Retina (tissue), 1 donor: ENCODE results near the gene AUH.

Experiments
- DNase-seq: peaks from one replicate; pipeline ENCODE4 v3.0.0-alpha.2; 2016

Gene AUH

GRCh38 chr9:91285729-91286353 lies 75.9 kb downstream of the AUH start:
- no peak for DNase-seq

- DNase-seq, result no peak
These were observed 79.4 kb downstream of the AUH start for GRCh38 chr9:91282292-91282691.

DNA sequence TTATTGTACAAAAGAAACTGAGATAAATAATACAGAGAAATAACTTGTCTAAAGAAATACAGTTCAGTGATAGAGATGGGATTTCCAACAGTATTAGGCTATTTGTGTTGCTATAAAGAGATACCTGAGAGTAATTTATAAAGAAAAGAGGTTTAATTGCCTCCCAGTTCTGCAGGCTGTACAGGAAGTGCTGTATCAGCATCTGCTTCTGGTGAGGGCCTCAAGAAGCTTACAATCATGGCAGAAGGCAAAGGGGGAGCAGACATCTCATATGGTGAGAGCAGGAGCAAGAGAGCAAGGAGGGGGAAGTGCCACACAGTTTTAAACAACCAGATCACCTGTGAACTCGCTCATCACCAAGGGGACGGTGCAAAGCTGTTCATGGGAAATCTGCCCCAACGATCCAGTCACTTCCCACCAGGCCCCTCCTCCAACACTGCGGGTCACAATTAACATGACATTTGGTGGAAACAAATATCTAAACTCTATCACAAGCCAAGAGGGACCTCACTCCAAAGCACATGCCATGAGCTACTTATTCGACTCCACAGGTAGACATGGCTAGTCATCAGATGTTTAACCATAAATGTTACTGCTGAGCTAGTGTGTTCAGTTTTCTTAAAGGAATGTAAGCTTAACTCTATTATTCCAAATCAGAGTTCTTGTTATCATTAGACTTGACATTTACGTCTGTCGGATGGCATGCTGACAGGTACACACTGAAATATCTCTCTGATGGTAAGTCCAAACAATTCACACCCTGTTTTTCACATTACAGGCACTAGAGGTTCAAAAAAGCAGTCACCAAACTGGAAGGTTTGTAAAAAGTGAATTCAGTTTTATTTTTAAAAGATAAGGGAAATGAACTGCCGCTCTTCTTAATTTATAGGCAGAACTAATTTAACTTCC lies 82.2 kb downstream of the AUH start:
- DNase-seq, result no peak

DNA sequence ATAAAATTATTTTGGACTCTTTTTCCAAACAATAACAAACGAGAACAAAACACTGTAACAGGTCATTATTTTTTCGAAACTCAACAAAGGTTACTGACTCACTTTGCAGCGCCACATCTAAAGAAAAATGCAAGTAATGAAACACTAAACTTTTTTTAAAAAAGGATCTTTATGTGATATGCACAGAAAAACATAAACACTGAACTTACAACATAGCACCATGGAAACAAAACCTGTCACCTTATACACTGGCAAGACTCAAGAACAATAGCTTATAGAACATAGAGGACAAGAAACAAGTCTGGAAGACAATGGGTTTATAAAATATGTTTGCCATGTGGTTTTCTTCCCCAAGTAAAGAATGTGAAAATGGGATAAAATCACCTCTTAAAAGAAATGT lies 85.2 kb downstream of the AUH start:
- no peak for DNase-seq

DNA sequence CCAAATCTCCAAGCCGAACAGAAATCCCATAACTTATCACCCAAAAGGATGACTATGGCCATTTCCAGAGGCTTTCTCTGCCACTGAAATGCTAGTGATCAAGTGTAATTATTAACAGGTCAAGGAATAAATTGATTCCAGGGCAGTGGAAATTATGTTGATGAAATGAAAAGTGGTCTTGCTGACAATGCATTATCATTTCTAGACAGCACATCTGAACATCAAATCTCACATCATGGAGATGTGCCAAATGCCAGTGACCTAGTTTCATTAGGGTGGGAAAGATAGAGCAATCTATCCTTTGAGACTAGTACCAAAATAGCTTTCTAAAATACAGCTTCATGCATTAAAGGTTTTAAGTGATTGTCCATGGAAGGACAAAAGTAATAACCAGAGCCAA lies 86.1 kb downstream of the AUH start:
- peak; percentile 15 for DNase-seq

GRCh38 chr9:91274949-91275492 lies 86.7 kb downstream of the AUH start:
- peak; percentile 15 for DNase-seq

GRCh38 chr9:91273853-91274552 lies 87.7 kb downstream of the AUH start:
- DNase-seq, result no peak

DNA sequence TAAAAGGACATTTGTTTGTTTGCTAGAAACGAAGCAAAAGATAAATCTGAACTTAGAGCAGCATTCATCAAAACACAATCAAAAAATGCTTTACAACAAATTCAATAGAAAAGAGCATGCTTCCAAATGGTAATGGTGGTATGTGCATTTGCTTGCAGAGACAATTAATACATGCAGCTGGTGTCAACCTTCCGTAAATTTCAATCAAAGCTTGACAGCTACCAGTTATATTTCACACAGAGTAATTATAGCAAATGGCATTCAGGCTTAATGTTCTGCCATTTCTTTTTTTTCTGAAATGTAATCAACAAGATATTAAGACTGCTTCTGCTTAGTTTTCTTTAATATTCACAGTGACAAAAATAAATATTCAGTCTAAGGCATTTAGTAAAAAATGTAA lies 90.6 kb downstream of the AUH start:
- no peak for DNase-seq

DNA sequence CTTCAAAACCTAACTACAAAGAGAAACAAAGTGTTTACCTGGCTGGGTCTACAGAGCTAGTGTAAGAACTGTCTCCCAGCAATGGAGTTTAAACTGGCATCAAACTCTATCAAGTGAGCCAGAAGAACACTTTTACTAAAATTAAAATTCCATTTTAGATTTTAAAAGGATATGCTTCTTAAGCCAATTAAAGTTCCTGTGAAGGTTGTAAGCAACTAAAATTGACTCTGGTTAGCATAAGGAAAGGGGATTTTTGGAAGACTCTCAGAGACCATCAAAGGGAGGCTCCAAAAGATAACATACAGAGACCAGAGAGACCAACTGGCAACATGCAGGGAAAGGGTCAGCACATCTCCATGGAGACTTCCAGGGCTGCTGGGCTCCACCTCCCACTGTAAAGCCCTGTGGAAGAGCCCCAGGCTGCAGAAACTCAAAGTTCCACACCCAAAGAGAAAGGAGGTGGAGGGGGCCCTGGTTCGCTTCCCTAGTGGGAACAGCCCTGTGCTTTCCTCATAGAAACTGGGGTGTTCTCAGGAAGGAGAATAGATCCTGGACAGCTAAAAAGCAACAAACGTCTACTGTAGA lies 91.7 kb downstream of the AUH start:
- no peak for DNase-seq

DNA sequence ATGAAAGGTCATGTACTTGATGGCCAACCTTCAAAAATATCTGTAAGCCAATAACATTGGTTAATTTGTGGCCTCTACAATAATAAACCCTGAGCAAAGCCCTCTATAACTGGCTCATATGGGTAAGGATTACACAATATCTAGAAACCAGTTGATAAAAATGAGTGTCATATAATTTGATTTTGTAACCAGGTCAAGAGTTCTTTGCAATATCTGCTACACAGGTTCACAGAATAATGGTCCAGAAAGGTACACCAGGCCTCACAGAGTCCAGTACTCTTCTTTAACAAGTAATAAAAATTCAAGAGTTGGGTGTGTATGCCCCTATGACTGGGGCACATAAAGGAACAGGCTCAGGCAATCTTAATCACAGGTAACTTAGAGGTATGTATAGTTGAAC lies 95.3 kb downstream of the AUH start:
- DNase-seq, result no peak

DNA sequence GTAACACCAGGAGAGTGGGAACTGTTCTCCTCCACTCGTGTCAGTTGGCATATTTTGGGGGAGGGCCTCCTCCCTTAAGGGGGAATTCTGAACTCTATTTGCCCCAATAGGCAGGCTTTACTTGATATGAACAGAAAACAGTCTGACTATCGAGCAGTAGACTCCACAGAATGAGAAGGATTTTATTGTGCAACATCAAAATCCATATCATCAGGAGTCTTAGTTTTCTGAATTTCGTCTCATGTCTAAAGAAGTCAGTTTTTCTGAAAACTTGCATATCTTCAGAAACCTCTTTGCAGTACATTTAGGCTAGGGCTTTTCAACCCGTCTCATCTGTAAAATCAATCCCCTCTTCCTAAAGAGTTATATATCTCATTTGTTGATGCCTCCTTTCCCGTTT lies 96.2 kb downstream of the AUH start:
- no peak for DNase-seq

DNA sequence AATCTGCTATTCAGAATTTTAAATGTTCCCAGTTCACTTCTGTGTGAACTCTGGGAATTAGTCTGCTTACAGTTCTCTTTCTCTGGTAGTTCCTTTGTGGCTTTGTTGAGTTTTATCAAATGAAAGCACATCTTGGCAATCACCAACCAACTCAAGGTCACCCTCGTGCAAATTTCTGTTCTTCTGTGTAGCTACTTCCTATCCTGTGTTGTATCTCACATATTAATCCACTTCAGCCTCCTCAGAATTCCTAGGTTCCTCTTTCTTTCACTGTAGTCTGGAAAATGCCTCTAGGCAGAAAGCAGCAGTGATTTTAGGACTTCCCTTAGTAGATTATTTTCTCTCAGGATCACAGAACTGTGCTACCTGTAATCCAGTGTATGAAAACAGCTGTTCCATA lies 100.3 kb downstream of the AUH start:
- DNase-seq, result no peak

DNA sequence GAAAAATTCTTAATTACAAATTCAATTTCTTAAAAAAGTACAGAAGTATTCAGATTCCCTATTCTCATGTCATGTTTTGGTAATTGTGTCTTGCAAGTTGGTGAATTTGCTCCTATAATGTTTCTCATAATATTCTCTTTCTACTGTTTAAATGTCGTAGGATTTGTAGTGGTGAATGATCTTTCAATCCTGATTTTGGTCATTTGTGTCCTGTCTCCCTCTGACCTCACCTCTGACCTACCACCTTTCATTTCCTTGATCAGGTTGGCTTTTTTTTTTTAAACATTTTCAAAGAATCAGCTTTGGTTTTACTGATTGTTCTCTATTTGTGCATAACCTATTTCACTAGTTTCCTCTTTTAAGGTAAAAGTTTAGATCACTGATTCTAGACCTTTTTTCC lies 102.6 kb downstream of the AUH start:
- DNase-seq, result no peak

- no peak for DNase-seq
These were observed 103.3 kb downstream of the AUH start for GRCh38 chr9:91258451-91258850.

GRCh38 chr9:91256235-91256634 lies 105.5 kb downstream of the AUH start:
- no peak for DNase-seq

GRCh38 chr9:91255327-91255726 lies 106.4 kb downstream of the AUH start:
- no peak for DNase-seq

GRCh38 chr9:91253488-91253887 lies 108.2 kb downstream of the AUH start:
- no peak for DNase-seq

DNA sequence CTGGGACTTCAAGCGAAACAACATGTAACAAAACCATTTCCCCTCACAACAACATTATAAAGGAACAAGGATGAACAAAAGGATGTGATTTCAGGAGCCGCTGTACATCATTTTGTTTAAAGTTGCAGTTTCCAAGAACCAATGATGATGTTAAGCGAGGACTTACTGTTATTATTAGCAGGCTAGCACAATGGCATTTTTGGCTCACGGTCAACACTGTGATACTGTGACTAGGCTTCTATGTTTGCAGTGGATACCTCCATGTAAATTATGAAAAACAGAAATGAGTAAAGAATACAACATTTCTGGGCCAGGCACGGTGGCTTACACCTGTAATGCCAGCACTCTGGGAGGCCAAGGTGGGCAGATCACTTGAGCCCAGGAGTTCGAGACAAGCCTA lies 113.0 kb downstream of the AUH start:
- no peak for DNase-seq

DNA sequence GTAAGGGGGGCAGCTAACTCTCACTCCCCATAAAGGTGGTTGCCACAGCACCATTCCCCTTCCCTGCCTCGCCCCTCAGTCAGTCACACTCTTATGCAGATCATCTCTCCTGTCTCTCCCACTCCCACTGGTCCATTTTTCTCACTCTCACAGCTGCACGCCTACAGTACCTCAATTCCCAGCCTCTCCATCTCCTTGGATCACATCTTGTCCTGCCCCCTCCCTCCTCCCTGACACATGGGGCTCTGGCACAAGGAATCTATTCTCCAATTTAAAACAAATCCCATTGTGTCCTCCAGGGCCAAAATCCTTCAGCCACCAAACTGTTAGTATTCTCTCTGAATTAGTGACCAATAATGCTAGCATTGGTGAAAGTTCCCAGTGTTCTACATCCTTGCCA lies 114.4 kb downstream of the AUH start:
- no peak for DNase-seq

- peak; percentile 30 for DNase-seq
These were observed 114.9 kb downstream of the AUH start for GRCh38 chr9:91246846-91247245.

DNA sequence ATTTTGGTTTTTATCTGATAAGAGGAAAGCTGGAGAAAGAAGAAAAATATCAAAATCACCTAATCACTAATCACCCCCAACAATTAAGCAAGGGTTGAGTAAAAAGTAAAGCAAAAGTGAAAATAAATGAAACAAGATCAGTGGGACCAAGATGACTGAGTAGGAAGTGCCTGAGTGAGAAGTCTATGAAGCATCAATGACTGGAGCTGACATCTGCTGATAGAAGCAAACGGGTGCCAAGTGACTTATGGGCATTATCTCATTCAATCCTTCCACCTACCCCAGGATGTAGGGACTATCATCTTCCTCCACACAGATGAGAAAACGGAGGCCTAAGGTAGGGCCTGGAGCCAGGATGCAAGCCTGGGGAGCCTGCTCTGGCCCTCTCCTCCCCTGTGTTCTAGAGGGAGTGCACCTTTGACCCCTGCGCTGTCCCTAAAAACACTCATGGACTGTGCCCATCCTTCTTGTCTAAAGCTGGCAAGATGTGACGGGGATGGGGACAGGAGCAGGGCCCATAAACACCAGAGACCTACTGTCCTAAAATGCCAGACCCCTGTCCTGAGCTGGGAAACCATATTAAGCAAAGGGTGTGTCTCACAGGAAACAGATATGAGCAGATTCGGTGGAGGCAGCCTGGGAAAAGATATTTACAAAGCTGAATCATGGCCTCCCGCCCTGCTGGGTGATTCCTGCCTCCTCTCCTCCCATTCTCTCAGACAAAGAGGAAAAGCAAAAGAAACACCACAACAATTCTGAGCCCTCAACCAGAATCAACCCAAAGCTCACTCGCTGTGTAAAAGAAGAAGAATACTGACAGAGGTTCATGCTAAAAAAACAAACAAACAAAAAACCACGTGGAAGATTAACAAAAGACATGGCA lies 116.0 kb downstream of the AUH start:
- no peak for DNase-seq

DNA sequence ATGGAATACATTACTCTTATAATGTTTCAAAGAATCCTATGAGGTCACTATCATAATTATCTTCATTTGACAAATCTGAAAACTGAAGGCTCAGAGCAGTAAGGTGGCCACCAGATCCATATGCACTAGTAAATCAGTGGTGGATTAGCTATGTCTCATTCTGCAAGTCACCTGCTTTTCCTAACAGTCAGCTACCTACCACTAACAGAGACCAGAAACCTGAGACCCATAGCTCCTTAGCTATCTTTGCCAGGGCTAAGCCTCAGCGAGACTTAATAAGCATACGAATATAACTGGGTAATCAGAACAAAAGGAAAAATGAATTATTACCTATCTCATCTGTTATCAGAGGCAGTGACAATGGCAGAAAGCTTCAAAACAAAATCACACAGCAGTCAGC lies 118.7 kb downstream of the AUH start:
- no peak for DNase-seq
